Measurements from ENCODE around the gene NRXN3. TPM values are rescaled to one million over a fixed set of nuclear protein-coding genes. Genes with fewer than 3 reads are reported as not detected.

The NRXN3 gene
- polyA plus RNA-seq, 1 of the 3 experiments (the other 2 are of a cell fraction) = 1.6 TPM

- TF ChIP-seq CTCF (IDR thresholded peaks at IDR 0.05) (no peak), USF1 (IDR thresholded peaks at IDR 0.05; ENCODE audit: borderline replicate concordance, low read depth) (no peak), FOSL2 (IDR thresholded peaks at IDR 0.05; ENCODE audit: borderline replicate concordance, low read depth) (no peak), TCF12 (IDR thresholded peaks at IDR 0.05) (no peak), TAF1 (IDR thresholded peaks at IDR 0.05; ENCODE audit: borderline replicate concordance, low read depth, low read length) (no peak), USF2 (IDR thresholded peaks at IDR 0.05; ENCODE audit: borderline replicate concordance, low read depth, low read length) (no peak), NRF1 (IDR thresholded peaks at IDR 0.05; ENCODE audit: low read depth, low read length) (no peak), RCOR1 (IDR thresholded peaks at IDR 0.05; ENCODE audit: low read length) (no peak), MXI1 (IDR thresholded peaks at IDR 0.05; ENCODE audit: low read depth, low read length) (no peak), RXRA (IDR thresholded peaks at IDR 0.05; ENCODE audit: borderline replicate concordance, low read depth) (no peak)
Measured at GRCh38 chr14:79177106-79177505, 1006.9 kb downstream of the NRXN3 start (continued).

- no peak for DNase-seq
- Histone ChIP-seq H3K9me3 (no peaks in the 10 kb centered on the region), H3K4me3 (ENCODE audit: low read depth in 2 of 2, low read length in 1 of 2) (no peak overlapping the region), H3K27ac (ENCODE audit: low read depth in 2 of 2, low read length in 1 of 2) (no peak overlapping the region), H2AFZ (ENCODE audit: low read depth) (no peak overlapping the region; the same call in 1 of the 2 replicates), H3K4me1 (ENCODE audit: control insufficient read depth in 1 of 2, insufficient read depth in 2 of 2, low read depth in 1 of 2, low read length in 1 of 2) (no peaks in the 10 kb centered on the region), H3K9me2 (no peaks in the 10 kb centered on the region), H3K4me2 (no peak overlapping the region), H3K9ac (no peak overlapping the region), H3K27me3 (ENCODE audit: insufficient read depth) (no peaks in the 10 kb centered on the region), H3K79me2 (ENCODE audit: insufficient read depth) (no peaks in the 10 kb centered on the region), H3K36me3 (replicated peaks in 1 of 2; ENCODE audit: control insufficient read depth in 1 of 2, insufficient read depth in 2 of 2, low read length in 1 of 2) (no peaks in the 10 kb centered on the region), H4K20me1 (ENCODE audit: insufficient read depth) (no peaks in the 10 kb centered on the region), H3F3A (replicated peaks; ENCODE audit: insufficient read depth) (no peaks in the 10 kb centered on the region)
- ChIA-PET CTCF (no interaction called here), POLR2A (no interaction called here)
- TF ChIP-seq TEAD4 (IDR thresholded peaks at IDR 0.05; ENCODE audit: borderline replicate concordance, insufficient read depth) (no peak), MXI1 (IDR thresholded peaks at IDR 0.05; ENCODE audit: low read depth, low read length) (no peak), PBX3 (IDR thresholded peaks at IDR 0.05) (no peak), NFIC (IDR thresholded peaks at IDR 0.05; ENCODE audit: borderline replicate concordance) (no peak), SMC3 (IDR thresholded peaks at IDR 0.05; ENCODE audit: low read depth, low read length) (no peak), USF1 (IDR thresholded peaks at IDR 0.05; ENCODE audit: borderline replicate concordance, low read depth) (no peak), MAX (IDR thresholded peaks at IDR 0.05; ENCODE audit: low read depth) (no peak), USF2 (IDR thresholded peaks at IDR 0.05; ENCODE audit: borderline replicate concordance, low read depth, low read length) (no peak), SIN3A (IDR thresholded peaks at IDR 0.05; ENCODE audit: borderline replicate concordance, low read depth, low read length) (no peak), CTCF (IDR thresholded peaks at IDR 0.05) (no peak), EP300 (IDR thresholded peaks at IDR 0.05; ENCODE audit: borderline replicate concordance in 1 of 2, low read depth in 1 of 2, low read length in 1 of 2) (no peak)
Measured at GRCh38 chr14:79178719-79179118, 1008.5 kb downstream of the NRXN3 start.

Measured in SK-N-SH (cell line).